Chondrocyte (in vitro differentiated cells): ENCODE measurements around the gene DNAH6. TPM values are rescaled to one million over a fixed set of nuclear protein-coding genes. Genes with fewer than 3 reads are reported as not detected.
"Not testable (repeated sequence)": the region's sequence is repeated elsewhere in the genome, so short reads cannot be mapped to it uniquely, and the experiment has no call there.

Source experiments
- DNase-seq: peaks from one replicate; pipeline ENCODE4 v3.0.0; 2021; ENCODE audit warnings: mixed read lengths, low spot score
- H3K27ac Mint-ChIP-seq: one replicate; pipeline ENCODE4 v1.8.0; 2021; ENCODE audit warnings: mild to moderate bottlenecking, moderate library complexity, mixed read lengths; ENCODE audit not compliant: unreplicated experiment
- H3K27me3 Mint-ChIP-seq: 2 replicates; pipeline ENCODE4 v1.8.0; 2021; ENCODE audit warnings: low read depth, mixed read lengths
- H3K36me3 Mint-ChIP-seq: 2 replicates; pipeline ENCODE4 v1.8.0; 2021; ENCODE audit warnings: low read depth, mixed read lengths
- H3K4me1 Mint-ChIP-seq: 2 replicates; pipeline ENCODE4 v1.8.0; 2021; ENCODE audit warnings: low read depth, mild to moderate bottlenecking, mixed read lengths
- H3K4me3 Mint-ChIP-seq: one replicate; pipeline ENCODE4 v1.8.0; 2021; ENCODE audit warnings: mild to moderate bottlenecking, moderate library complexity, mixed read lengths; ENCODE audit not compliant: unreplicated experiment
- H3K9me3 Mint-ChIP-seq: 2 replicates; pipeline ENCODE4 v1.8.0; 2021; ENCODE audit warnings: low read depth, mixed read lengths
- total RNA-seq: library from RNA; stranded (reverse); gene quantifications from 3 replicates; pipeline ENCODE4 v1.2.1, GENCODE V29; 2021
- TF ChIP-seq, protein P1 (sequence below): fragments of 200-600 bp; sonication (generic); IDR thresholded peaks from 2 replicates; pipeline ENCODE4 v1.5.0; 2021; ENCODE audit warnings: antibody characterized with exemption, mild to moderate bottlenecking, moderate library complexity

Gene DNAH6
- total RNA-seq, 1 donor from 2014 or later = not detected

- DNase-seq = no peak
- no peaks in the 10 kb centered on the region for H3K4me1 Mint-ChIP-seq
- H3K27me3 Mint-ChIP-seq = peaks cover 49% of the 10 kb centered on the region
- TF ChIP-seq, protein P1, sequence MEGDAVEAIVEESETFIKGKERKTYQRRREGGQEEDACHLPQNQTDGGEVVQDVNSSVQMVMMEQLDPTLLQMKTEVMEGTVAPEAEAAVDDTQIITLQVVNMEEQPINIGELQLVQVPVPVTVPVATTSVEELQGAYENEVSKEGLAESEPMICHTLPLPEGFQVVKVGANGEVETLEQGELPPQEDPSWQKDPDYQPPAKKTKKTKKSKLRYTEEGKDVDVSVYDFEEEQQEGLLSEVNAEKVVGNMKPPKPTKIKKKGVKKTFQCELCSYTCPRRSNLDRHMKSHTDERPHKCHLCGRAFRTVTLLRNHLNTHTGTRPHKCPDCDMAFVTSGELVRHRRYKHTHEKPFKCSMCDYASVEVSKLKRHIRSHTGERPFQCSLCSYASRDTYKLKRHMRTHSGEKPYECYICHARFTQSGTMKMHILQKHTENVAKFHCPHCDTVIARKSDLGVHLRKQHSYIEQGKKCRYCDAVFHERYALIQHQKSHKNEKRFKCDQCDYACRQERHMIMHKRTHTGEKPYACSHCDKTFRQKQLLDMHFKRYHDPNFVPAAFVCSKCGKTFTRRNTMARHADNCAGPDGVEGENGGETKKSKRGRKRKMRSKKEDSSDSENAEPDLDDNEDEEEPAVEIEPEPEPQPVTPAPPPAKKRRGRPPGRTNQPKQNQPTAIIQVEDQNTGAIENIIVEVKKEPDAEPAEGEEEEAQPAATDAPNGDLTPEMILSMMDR = no peak
- H3K27ac Mint-ChIP-seq = no peak overlapping the region
- H3K36me3 Mint-ChIP-seq = no peaks in the 10 kb centered on the region
- H3K9me3 Mint-ChIP-seq = no peaks in the 10 kb centered on the region
- H3K4me3 Mint-ChIP-seq = no peak overlapping the region
These were observed 345.7 kb downstream of the DNAH6 start for GRCh38 chr2:84862006-84862405.

DNA sequence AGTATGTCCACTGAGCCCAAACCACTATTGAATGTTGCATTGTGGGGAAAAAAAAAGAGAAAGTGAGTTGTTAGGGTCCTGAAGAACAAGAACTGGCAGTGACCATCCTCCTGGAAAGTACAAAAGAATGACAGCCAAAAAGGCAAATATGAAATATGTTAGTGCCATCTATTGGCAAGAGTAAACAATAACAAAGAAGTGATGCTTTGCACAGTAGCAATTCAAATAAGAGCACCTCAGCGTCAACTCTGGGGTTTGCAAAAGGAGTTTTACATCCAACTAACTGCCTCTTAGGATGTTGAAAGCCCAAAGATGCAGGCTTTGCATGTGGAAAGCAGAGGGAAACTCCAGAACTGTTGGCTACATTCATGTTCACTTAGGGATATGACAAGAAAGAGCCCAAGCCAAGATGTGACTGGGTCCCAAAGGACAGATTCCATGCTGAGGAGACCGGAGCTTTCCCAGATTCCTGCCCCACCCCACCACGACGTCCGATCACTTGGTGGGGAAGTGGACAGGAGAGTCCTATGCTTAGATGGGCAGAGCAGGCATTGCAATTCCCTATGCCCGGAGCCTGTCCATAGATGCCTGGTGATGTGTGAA, 349.0 kb downstream of the DNAH6 start:
- no peak for DNase-seq
- Mint-ChIP-seq H3K27me3 (peaks cover 37% of the 10 kb centered on the region), H3K4me1 (no peaks in the 10 kb centered on the region), H3K9me3 (peaks cover 2% of the 10 kb centered on the region), H3K4me3 (no peak overlapping the region), H3K27ac (no peak overlapping the region), H3K36me3 (no peaks in the 10 kb centered on the region)
- TF ChIP-seq, protein P1 = peak; percentile 76

DNA sequence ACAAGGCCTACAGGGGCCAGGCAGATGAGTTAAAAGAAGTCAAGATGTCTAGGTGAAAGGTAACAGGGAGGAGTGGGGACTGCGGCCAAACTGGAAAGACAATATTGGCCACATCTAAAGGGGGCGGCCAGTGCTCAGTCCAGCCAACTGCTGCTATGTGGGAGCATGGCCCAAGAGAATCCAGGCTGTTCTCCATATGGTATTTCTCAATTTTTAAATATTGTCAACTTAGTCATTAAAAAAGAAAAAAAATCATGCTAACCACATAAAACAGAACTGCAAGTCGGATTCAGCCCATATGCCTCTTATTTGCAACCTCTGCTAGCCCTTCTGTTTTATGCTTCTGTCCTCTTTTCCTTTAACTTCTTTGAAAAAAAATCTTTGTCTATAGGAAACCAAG, 349.8 kb downstream of the DNAH6 start:
- Mint-ChIP-seq H3K27ac (no peak overlapping the region), H3K4me1 (no peaks in the 10 kb centered on the region), H3K27me3 (peaks cover 38% of the 10 kb centered on the region), H3K9me3 (peaks cover 2% of the 10 kb centered on the region), H3K4me3 (no peak overlapping the region), H3K36me3 (peaks cover 2% of the 10 kb centered on the region)
- DNase-seq = no peak
- TF ChIP-seq, protein P1 = no peak

DNA sequence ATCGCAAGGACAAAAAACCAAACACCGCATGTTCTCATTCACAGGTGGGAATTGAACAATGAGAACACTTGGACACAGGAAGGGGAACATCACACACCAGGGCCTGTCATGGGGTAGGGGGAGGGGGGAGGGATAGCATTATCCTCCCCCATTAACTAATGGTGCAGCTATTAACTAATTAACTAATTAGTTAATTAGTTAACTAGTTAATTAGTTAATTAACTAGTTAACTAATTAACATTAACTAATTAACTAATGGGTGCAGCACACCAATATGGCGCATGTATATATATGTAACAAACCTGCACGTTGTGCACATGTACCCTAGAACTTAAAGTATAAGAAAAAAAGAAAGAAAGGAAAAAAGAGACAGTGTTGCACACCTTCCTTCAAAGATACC, 352.0 kb downstream of the DNAH6 start:
- not testable (repeated sequence) for H3K36me3 Mint-ChIP-seq, DNase-seq, H3K27ac Mint-ChIP-seq, H3K4me1 Mint-ChIP-seq, H3K9me3 Mint-ChIP-seq, H3K4me3 Mint-ChIP-seq
- peaks cover 32% of the 10 kb centered on the region for H3K27me3 Mint-ChIP-seq

Other genes starting within 250 kb of the DNAH6 start
- 38.3 to 46.0 TPM (median 39.0 TPM) in 3 replicates for gene SUCLG1, start 57.2 kb upstream of the DNAH6 start, total RNA-seq